Head of caudate nucleus (tissue), 42 donors: ENCODE results near the gene DNAJC18.

Experiments used
- DNase-seq, 42 donors: peaks; one replicate each; pipeline versions ENCODE4 v3.0.0 to v3.0.0-alpha.2; 2020 to 2021; ENCODE audit warnings: mixed read lengths in 7 of 42
- intact Hi-C: fragments of 100-400 bp; cut with DNase I; formaldehyde crosslinking; loops from one replicate; pipeline ENCODE4 v1.15.0; 2022

The DNAJC18 gene

DNA sequence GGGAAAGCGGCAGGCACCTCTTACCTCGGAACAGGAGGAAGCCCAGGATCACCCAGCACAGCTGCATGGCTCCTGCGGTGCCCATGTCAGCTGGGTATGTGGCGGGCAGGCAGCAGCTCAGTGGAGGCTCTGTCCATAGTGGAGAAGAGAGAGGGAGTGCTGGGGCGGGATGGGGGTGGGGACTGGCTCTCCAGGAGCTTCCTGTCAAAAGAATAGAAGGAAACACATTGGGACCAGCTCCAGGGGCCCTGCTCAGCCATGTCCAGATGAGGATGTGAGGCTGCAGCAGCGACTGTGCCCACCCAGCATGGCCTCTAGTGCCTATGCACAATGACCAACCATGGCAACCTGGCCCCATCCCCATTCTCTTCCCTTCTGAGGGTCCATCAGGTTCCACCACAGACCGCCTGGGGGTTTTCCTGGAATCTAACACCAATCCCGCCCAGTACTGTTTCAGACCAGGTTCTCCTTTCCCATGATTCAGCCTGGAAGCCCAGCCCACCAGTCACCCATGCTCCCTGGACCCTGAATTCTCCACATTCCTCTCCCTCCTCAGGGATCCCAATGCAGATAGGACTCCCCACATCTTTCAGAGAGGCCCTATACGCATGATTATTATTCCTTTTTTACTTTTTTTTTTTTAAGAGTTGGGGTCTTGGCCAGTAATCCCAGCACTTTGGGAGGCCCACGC is 23.4 kb upstream of the DNAJC18 start, which contains the start of gene ECSCR:
TSS of gene ECSCR (minus strand) at position 158 of the 691 bp plus-strand sequence. CDS start at position 85, 73 bp downstream.
- DNase-seq: no peak
- intact Hi-C loops: no loop called here

DNA sequence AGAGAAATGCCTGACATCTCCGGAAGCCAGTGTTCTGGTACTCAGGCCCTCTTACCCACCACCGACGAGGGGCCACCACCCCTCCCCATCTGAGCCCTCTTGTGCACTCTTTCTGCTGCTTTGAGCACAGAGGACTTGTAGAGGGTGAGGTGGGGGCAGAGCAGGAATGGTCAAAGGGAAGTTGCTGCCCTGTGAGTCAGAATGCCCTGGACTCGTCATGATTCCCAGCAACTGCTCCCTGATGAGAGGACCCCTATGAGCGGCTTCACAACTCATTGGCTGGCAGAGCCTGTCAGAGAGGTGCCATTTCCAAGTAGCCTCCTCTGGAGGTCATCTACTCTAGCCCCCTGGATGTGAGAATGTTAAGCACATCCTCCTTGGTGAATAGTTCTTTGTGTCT is 22.4 kb upstream of the DNAJC18 start:
- no peak for DNase-seq
- intact Hi-C loops: no loop called here

DNA sequence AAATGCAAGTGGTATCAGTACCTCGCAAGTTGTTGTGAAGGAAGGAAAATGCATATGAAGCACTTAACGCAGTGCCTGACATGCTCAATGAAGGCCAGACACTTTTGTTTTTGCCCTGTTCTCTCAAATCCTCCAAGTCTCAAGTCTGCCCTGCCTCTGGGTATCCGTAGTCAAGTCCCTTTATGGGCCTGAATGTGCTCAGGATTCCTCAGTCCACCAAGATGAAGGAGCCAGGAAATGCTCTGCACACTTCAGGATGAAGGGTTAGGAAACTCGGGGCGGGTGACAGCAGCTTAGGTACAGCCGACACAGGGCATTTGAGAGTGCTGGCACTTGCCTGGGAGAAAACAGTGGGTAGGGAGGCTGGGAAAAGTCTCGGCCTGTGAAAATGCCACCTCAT is 21.9 kb upstream of the DNAJC18 start:
- no peak for DNase-seq
- intact Hi-C loops: no loop called here

DNA sequence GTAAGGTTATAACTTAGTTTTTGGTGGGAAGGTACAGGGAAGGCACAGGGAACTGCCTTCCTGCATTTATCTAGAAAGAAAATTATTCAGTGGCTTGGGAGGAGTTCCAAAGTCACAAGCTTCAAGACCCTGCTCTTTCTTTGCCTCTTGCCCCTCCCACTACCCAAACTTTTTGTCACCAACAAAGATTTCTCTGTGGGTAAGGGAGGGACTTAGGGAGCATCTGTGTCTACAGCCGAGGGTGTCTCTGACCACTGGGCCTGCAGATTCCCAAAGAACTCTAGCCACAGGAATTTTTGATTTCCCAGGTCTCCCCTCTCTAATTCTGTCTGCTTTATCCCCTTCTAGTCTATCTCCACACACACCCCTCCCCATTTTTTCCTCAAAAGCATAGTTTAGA is 21.1 kb upstream of the DNAJC18 start:
- intact Hi-C loops: no loop called here
- no peak for DNase-seq

DNA sequence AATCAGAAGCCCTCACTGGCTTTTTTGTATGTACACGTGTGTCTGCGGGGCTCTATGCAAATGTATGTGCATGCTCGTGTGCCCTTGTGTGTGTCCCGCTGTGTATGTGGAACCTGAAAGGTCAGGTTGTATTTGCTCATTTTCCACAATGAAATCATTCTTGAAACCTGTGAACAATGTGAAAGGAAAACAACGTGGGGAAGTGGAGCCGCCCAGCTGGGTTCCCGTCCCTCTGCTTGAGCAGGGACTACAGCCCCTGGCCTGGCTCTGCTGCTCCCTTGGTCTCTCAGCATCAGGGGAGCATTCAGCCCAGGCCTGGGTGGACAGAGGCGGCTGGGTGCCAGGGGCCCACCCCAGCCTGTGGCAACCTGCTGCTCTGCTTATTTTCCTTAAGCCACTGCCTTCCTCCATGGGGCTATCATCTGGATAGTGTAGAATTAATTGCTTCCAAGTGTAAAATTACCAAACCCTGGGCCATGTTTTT is 20.2 kb upstream of the DNAJC18 start:
- intact Hi-C loops: no loop called here
- DNase-seq: no peak

DNA sequence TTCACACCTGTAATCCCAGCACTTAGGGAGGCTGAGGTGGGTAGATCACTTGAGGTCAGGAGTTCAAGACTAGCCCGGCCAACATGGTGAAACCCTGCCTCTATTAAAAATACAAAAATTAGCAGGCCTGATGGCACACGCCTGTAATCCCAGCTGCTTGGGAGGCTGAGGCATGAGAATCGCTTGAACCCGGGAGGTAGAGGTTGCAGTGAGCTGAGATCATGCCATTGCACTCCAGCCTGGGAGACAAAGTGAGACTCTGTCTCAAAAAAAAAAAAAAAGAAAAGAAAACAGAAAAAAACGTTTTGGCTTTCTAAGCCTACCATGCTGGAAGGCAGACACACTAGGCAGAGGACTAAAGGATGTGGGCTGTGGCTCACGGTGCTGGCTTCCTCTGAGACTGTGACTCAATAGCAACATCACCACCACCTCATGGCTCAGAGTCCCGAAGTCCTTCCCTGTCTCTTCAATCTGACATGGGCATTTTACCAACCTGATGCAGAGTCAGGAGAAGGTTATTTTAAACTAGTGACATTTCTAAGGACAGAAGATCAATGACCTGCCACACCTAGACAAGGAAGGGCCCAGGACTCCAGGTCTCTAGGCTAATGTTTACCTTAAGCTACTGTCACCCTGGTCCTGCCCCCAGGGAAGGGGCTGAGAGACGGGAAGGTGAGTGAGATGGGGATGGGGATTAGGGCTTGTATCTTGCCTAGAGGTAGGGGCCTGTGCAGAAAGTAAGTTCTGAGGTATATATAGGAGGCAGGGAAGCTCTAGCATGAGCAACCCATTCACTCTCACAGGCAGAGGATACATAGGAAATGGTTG is 19.5 kb upstream of the DNAJC18 start:
- intact Hi-C loops: no loop called here
- DNase-seq: no peak

DNA sequence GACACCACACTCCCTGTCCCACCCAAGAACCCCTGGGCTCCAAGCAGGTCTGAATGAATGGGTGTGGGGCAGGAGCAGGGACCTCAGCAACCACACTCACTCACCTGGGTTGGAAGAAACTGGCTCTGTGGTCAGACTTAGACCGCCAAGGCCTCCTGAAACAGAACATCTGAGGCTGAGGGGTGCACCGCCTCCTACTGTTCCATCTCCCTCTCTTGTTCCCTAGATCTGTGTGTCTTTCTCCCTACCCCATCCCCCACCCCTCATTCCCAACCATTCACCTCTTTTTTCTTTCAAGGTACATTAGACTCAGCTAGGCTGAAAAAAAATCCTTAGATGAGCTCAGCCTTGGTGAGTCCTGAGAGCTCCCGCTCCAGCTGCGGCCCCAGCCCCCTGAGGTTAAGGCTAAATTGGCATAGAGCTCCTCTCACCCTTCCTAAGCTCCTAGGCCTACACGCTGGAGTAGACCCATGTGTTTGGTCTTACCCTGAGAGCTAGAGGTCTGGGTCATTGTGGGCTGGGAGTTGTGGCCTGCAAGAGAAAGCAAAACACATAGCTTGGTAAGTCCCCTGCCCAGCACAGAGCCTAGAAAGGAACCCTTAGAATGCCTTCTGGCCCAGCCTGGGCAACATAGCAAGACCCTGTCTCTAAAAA is 18.5 kb upstream of the DNAJC18 start:
- intact Hi-C loops: no loop called here
- no peak for DNase-seq

DNA sequence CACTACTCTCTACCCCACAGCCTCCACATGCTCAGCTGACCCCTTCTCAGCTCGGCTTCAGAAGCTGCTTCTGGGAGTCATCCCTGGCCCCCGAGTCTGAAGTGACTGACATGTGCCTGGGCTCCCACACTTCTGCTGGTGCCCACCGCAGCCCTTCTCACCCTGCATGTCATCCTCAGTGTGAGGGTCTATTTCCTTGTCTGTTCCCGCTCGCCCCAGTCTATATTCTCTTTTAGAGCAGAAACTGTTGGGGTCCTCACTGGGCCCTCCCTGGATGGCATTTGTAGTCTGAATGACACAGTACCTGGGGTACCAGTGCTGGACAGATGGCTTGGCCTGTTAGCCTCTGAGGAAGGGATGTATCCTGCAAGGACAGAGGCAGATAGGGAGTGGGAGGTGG is 17.9 kb upstream of the DNAJC18 start:
- intact Hi-C loops: no loop called here
- no peak for DNase-seq

DNA sequence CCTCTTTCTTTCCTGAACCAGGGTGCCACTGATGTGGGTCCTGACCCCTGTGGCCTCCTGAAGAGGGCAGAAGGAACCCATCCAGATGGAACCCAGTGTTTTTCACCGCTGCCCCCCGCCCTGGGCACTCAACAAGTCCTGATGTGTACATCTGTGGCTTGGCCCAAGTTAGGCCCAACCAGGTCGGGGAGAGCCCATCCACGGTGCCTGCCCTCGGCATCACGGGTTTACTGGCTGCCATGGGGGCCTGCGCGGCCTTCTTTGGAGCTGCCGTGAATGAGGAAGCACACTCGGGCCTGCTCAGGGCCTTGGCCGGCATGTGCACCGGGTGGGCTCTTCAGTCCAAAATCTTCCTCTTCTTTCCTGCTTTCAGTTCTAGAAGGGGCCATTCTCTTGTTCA is 17.5 kb upstream of the DNAJC18 start:
- intact Hi-C loops: no loop called here
- no peak for DNase-seq

DNA sequence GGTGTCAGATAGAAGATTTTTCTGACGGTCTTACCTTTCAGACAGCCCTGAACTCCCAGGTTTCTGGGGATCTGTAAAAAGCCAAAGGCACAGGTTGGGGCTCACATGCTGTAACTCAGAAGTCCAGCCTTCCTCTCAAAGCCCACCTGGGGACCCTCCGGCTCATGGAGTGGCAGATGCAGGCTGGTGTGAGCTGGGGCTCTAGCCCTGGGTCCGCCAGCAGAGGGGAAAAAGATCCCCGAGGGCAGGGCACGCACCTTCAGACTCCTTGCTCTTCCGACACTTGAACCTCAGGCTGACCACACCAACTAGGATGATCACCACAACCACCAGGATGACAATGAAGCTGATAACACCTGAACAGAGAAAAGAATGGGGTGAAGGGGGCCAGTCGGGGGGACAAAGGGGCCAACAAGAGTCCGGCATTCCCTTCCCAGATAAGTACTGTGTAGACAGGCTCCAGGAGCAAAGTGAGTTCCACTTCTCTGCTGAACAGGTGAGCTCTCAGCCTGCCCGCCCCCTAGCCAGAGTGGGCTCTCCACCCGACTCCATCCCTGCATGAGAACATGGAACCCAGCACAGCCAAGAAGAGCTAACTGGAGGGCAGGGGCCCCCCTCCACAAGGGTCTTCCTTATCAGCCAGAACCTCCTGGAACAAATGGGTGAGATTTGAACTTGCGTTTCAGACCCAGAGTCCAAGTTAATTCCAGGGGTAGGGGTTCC is 15.4 kb upstream of the DNAJC18 start:
- intact Hi-C loops: no loop called here
- no peak for DNase-seq

DNA sequence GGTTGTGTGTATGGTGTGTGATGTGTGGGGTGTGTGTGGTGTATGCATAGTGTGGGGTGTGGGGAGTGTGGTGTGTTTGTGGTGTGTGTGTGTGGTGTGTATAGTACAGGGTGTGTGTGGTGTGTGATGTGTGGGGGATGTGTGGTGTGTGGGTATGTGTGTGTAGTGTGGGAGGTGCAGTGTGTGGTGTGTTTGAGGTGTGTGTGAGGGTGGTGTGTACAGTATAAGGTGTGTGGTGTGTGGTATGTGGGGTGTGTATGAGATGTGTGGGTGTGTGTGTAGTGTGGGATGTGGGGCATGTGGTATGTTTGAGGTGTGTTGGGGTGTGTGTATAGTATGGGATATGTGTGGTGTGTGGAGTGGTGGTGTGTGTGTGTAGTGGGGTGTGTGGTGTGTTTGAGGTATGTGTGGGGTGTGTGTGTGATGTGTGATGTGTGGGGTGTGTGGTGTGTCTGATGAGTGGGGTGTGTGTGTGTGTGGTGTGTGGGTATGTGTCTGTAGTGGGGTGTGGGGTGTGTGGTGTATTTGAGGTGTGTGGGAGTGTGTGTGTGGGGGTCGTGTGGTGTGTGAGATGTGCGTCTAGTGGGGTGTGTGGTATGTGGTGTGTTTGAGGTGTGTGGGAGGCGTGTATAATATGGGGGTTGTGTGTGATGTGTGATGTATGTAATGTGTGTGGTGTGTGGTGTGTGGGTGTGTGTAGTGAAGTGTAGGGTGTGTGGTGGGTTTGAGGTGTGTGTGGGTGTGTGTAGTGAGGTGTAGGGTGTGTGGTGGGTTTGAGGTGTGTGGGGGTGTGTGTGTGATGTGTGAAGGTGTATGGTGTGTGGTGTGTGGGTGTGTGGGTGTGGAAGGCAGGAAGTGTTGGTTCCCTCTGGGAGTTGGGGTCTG is 14.6 kb upstream of the DNAJC18 start:
- DNase-seq: no peak
- intact Hi-C loops: no loop called here

DNA sequence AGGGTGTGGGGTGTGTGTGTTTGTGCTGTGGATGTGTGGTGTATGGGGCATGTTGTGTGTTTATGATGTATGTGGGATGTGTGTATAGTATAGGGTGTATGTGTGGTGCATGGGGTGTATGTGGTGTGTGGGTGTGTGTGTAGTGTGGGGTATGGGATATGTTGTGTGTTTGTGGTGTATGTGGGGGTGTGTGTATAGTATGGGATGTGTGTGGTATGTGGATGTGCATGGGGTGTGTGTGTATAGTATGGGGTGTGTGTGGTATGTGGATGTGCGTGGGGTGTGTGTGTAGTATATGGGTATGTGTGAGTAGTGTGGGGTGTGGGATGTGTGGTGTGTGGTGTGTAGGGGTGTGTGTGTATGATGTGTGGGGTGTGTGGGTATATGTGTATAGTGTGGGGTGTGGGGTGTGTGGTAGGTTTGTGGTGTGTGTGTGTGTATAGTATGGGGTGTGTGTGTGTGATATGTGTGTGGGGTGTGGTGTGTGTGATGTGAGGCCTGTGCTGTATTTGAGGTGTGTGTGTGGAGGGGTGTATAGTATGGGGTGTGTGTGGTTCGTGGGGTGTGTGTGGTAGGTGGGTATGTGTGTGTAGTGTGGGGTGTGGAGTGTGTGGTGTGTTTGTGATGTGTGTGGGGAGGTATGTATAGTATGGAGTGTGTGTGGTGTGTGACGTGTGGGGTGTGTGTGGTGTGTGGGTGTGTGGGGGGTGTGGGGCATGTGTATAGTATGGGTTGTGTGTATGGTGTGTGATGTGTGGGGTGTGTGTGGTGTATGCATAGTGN is 12.7 kb upstream of the DNAJC18 start:
- intact Hi-C loops: no loop called here
- DNase-seq: no peak

DNA sequence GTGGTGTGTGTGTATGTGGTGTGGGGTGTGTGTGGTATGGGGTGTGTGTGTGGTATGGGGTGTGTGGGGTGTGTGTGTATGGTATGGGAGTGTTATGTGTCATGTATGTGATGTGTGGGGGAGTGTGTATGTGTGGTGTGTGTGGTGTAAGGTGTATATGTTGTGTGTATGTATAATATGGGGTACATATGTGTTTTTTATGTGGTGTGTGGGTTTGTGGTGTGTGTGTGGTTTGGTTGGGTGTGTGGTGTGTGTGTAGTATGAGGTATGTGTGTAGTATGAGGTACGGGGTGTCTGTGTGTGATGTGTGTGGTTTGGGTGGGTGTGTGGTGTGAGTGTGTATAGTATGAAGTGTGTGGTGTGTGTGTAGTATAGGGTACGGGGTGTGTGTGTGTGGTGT is 11.9 kb upstream of the DNAJC18 start:
- intact Hi-C loops: no loop called here
- no peak for DNase-seq

DNA sequence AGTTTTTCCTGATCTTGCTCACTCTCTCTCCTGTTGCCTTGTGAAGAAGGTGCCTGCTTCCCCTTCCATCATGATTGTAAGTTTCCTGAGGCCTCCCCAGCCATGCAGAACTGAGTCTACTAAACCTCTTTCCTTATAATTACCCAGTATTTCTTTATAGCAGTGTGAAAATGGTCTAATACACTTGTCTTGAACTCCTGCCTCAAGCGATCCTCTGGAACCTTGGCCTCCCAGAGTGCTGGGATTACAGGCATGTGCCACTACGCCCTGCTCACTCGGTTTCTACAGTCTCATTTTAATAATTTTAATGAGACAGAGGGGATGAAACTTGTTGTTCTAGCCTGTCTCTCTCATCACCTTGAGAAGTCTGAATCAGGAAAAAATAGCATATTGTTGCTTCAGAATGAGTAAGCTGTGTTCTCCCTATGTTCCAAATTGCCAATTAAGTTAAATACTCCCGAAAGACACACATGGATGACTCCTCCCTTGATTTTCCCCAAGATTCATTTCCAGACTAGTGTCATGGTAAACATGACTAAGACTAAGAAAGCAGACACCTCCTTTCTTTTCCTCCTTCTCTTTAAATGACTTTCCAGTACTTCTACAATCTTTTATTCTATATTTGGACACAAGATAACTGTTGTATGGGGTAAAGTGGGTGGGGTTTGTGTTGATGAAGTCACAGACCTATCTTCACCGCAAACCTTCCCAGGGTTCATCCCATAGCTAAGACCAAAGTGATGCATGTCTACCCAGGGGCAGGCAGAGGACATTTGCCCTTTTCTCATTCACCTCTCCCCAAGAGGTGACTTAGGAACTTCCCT is 7.8 kb upstream of the DNAJC18 start:
- no peak for DNase-seq
- intact Hi-C loops: no loop called here

DNA sequence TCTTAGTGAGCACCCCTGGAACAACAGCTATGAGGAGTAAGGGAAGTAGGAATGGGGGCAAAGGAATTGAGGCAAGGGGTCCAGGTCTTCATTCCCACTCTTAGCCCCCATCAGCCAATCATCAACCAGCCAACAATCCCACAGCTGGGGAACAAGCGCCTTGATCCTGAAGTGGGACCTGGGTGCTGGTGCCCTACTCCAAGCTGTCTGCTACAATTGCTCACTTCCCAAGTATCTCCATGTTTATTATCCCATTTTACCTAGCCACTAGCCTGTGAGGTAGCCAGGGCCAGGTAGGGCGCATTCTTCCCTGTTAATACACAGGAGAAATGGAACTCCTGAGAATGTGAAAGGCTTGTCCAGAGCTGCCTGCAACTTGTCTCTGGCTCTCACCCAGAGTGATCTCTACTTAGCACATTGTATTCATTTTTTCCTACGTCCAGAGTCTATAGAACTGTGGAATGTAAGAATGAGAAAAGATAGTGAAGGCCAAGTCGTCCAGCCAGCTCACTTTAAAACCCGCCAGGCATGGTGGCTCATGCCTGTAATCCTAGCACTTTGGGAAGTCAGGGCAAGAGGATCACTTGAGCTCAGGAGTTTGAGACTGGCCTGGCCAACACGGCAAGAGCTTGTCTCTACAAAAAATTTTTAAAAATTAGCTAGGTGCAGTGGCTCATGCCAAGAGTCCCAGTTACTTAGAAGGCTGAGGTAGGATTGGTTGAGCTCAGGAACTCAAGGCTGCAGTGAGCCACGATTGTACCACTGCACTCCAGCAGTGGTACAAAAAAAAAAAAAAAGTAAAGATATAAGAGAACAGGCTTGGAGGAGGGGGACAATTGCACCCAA is 6.2 kb upstream of the DNAJC18 start:
- no peak for DNase-seq
- intact Hi-C loops: no loop called here
